Activated CD4-positive, alpha-beta T cell treated with anti-CD3 and anti-CD28 coated beads for 36 hours (primary cell): ENCODE measurements around the gene PLP2. TPM values are rescaled to one million over a fixed set of nuclear protein-coding genes. Genes with fewer than 3 reads are reported as not detected.
"Not testable (repeated sequence)": the region's sequence is repeated elsewhere in the genome, so short reads cannot be mapped to it uniquely, and the experiment has no call there.

Experiments
- ATAC-seq: fragments of 200-7000 bp; cut with Tn5 transposase; one replicate; pipeline ENCODE4 v1.10.0; 2021; ENCODE audit warnings: mild to moderate bottlenecking, moderate library complexity
- CTCF ChIA-PET: fragments of 350-600 bp; sonication (Branson Sonifier 250); formaldehyde crosslinking; loops from one replicate; lab custom pipeline; 2021; ENCODE audit warnings: antibody characterized with exemption; lab: Charles Lee
- POLR2A ChIA-PET: fragments of 350-600 bp; sonication (Branson Sonifier 250); formaldehyde crosslinking; loops from one replicate; lab custom pipeline; 2021; ENCODE audit warnings: antibody characterized with exemption, inconsistent platforms; lab: Charles Lee
- DNase-seq: peaks from one replicate; pipeline ENCODE4 v3.0.0-alpha.2; 2020
- H3K27ac Mint-ChIP-seq: one replicate; pipeline ENCODE4 v1.8.0; 2021; ENCODE audit warnings: mixed read lengths
- H3K27me3 Mint-ChIP-seq: one replicate; pipeline ENCODE4 v1.8.0; 2021; ENCODE audit warnings: mixed read lengths
- H3K36me3 Mint-ChIP-seq: one replicate; pipeline ENCODE4 v1.8.0; 2021; ENCODE audit warnings: low read depth, mixed read lengths
- H3K4me1 Mint-ChIP-seq: one replicate; pipeline ENCODE4 v1.8.0; 2021; ENCODE audit warnings: mixed read lengths
- H3K4me3 Mint-ChIP-seq: one replicate; pipeline ENCODE4 v1.8.0; 2021; ENCODE audit warnings: mild to moderate bottlenecking, moderate library complexity, mixed read lengths
- H3K9me3 Mint-ChIP-seq: one replicate; pipeline ENCODE4 v1.8.0; 2021; ENCODE audit warnings: low read depth, mixed read lengths
- intact Hi-C, 2 experiments: fragments of 100-400 bp; cut with DNase I in 1 of 2; cut with micrococcal nuclease in 1 of 2; formaldehyde crosslinking; loops; one replicate each; pipeline versions ENCODE4 v1.14.2 to v1.15.1; 2022 to 2024; cut with DNase I, micrococcal nuclease
- total RNA-seq, 2 experiments: library from RNA; stranded (reverse); gene quantifications; one replicate each; pipeline ENCODE4 v1.2.3, GENCODE V29; 2021

PLP2 gene
- total RNA-seq, 2 experiments from 2014 or later: 174 to 202 TPM

GRCh38 chrX:49148390-49149100, 23.2 kb upstream of the PLP2 start:
- CTCF ChIA-PET: interaction anchor here (0.7 kb wide), 1 partner anchor 418 kb away, joined by 3 read pairs; no protein-coding TSS in a partner anchor
- intact Hi-C loops, ATAC-seq: not testable (repeated sequence)

GRCh38 chrX:49149291-49149690, 22.4 kb upstream of the PLP2 start:
- H3K4me1 Mint-ChIP-seq, intact Hi-C loops, H3K4me3 Mint-ChIP-seq, H3K9me3 Mint-ChIP-seq, H3K27ac Mint-ChIP-seq, ATAC-seq, POLR2A ChIA-PET, H3K27me3 Mint-ChIP-seq, DNase-seq, H3K36me3 Mint-ChIP-seq: not testable (repeated sequence)
- CTCF ChIA-PET: interaction anchor here (0.7 kb wide), 2 partner anchors 419 to 430 kb away, joined by 3 read pairs; no protein-coding TSS in a partner anchor

More at GRCh38 chrX:49148390-49149100, 23.2 kb upstream of the PLP2 start:
- H3K4me3 Mint-ChIP-seq, POLR2A ChIA-PET, H3K36me3 Mint-ChIP-seq, H3K9me3 Mint-ChIP-seq, H3K27me3 Mint-ChIP-seq, H3K27ac Mint-ChIP-seq, DNase-seq, H3K4me1 Mint-ChIP-seq: not testable (repeated sequence)

- Mint-ChIP-seq H3K4me3 (no peak overlapping the region), H3K4me1 (peaks cover 11% of the 10 kb centered on the region), H3K27me3 (no peaks in the 10 kb centered on the region), H3K9me3 (no peaks in the 10 kb centered on the region), H3K27ac (no peak overlapping the region), H3K36me3 (peaks cover 2% of the 10 kb centered on the region)
- ChIA-PET POLR2A (no interaction called here), CTCF (interaction anchor here (1.1 kb wide), 1 partner anchor 161 kb away, joined by 3 read pairs; no protein-coding TSS in a partner anchor)
- DNase-seq (no peak), ATAC-seq (no peak)
- intact Hi-C loops: no loop called here
Observed at GRCh38 chrX:49153467-49153866, 18.2 kb upstream of the PLP2 start.

- Mint-ChIP-seq H3K27ac (peak overlapping the region; percentile 96), H3K4me3 (peak overlapping the region; percentile 87), H3K4me1 (peaks cover 11% of the 10 kb centered on the region), H3K9me3 (no peaks in the 10 kb centered on the region), H3K36me3 (peaks cover 2% of the 10 kb centered on the region), H3K27me3 (no peaks in the 10 kb centered on the region)
- ChIA-PET POLR2A (interaction anchor here (0.6 to 1.2 kb wide), 2 partner anchors 36 to 257 kb away, joined by 3 read pairs; partner anchors contain the start of gene PQBP1), CTCF (interaction anchor here (0.5 to 1.5 kb wide), 9 partner anchors 11 to 219 kb away, joined by 3 to 4 read pairs (median 3); no protein-coding TSS in a partner anchor)
- ATAC-seq (peak; percentile 58), DNase-seq (peak; percentile 63)
- intact Hi-C loops: no loop called here
Observed at GRCh38 chrX:49155243-49155899, 16.3 kb upstream of the PLP2 start.

- Mint-ChIP-seq H3K27ac (peak overlapping the region; percentile 96), H3K27me3 (no peaks in the 10 kb centered on the region), H3K9me3 (no peaks in the 10 kb centered on the region), H3K36me3 (peaks cover 2% of the 10 kb centered on the region), H3K4me1 (peaks cover 11% of the 10 kb centered on the region), H3K4me3 (peak overlapping the region; percentile 87)
- peak; percentile 90 for DNase-seq
- POLR2A ChIA-PET: interaction anchor here (0.6 kb wide), 1 partner anchor 258 kb away, joined by 3 read pairs; the partner anchor contains the start of gene PQBP1
- CTCF ChIA-PET: interaction anchor here (0.5 to 1.1 kb wide), 5 partner anchors 10 to 219 kb away, joined by 3 to 4 read pairs (median 3); no protein-coding TSS in a partner anchor
- ATAC-seq: peak; percentile 88
- intact Hi-C loops: loop anchor here in 1 of 2 experiments (1.0 to 2.0 kb wide), 5 partner anchors 8 to 154 kb away; partner anchors contain the start of genes GPKOW, GRIPAP1 and PLP2
Observed at GRCh38 chrX:49155900-49156837, 15.5 kb upstream of the PLP2 start.

GRCh38 chrX:49157194-49157593, 14.5 kb upstream of the PLP2 start:
- DNase-seq (no peak), ATAC-seq (no peak)
- ChIA-PET CTCF (no interaction called here), POLR2A (no interaction called here)
- Mint-ChIP-seq H3K27me3 (no peaks in the 10 kb centered on the region), H3K9me3 (no peaks in the 10 kb centered on the region), H3K27ac (no peak overlapping the region), H3K36me3 (peaks cover 2% of the 10 kb centered on the region), H3K4me3 (no peak overlapping the region), H3K4me1 (peaks cover 11% of the 10 kb centered on the region)
- intact Hi-C loops: loop anchor here in 1 of 2 experiments (2.0 kb wide), 1 partner anchor 34 kb away; no protein-coding TSS in a partner anchor

- ATAC-seq (no peak), DNase-seq (no peak)
- no peaks in the 10 kb centered on the region for H3K36me3 Mint-ChIP-seq
- CTCF ChIA-PET: no interaction called here
- POLR2A ChIA-PET: no interaction called here
- no peak overlapping the region for H3K27ac Mint-ChIP-seq
- no peaks in the 10 kb centered on the region for H3K9me3 Mint-ChIP-seq
- no peaks in the 10 kb centered on the region for H3K27me3 Mint-ChIP-seq
- H3K4me3 Mint-ChIP-seq: no peak overlapping the region
- H3K4me1 Mint-ChIP-seq: peaks cover 17% of the 10 kb centered on the region
- intact Hi-C loops: loop anchor here in 1 of 2 experiments (10.0 kb wide), 1 partner anchor 56 kb away; no protein-coding TSS in a partner anchor
Observed at GRCh38 chrX:49160908-49161307, 10.8 kb upstream of the PLP2 start.

- Mint-ChIP-seq H3K4me1 (peaks cover 17% of the 10 kb centered on the region), H3K36me3 (no peaks in the 10 kb centered on the region), H3K4me3 (no peak overlapping the region), H3K27ac (no peak overlapping the region), H3K9me3 (no peaks in the 10 kb centered on the region), H3K27me3 (no peaks in the 10 kb centered on the region)
- no peak for ATAC-seq
- no peak for DNase-seq
- POLR2A ChIA-PET: no interaction called here
- CTCF ChIA-PET: no interaction called here
- intact Hi-C loops: loop anchor here in 1 of 2 experiments (10.0 kb wide), 1 partner anchor 57 kb away; no protein-coding TSS in a partner anchor
Observed at GRCh38 chrX:49161632-49162031, 10.1 kb upstream of the PLP2 start.

- no peak for ATAC-seq
- CTCF ChIA-PET: interaction anchor here (0.6 kb wide), 1 partner anchor 24 kb away, joined by 3 read pairs; no protein-coding TSS in a partner anchor
- H3K27ac Mint-ChIP-seq: peak within 1 kb of the TSS; percentile 55
Observed at GRCh38 chrX:49162620-49163019, 9.1 kb upstream of the PLP2 start, which contains the start of gene MAGIX. Gene MAGIX (plus strand): TSS chrX:49162758. CDS start chrX:49162890, 132 bp downstream.

More at GRCh38 chrX:49162620-49163019, 9.1 kb upstream of the PLP2 start, which contains the start of gene MAGIX:
- POLR2A ChIA-PET: no interaction called here
- H3K9me3 Mint-ChIP-seq: no peaks in the 10 kb centered on the region
- H3K4me3 Mint-ChIP-seq: peak within 1 kb of the TSS; percentile 77
- H3K27me3 Mint-ChIP-seq: no peaks in the 10 kb centered on the region
- no peaks in the 10 kb centered on the region for H3K36me3 Mint-ChIP-seq
- intact Hi-C loops: loop anchor here (1.0 to 10.0 kb wide), 3 partner anchors 39 to 61 kb away; partner anchors contain the start of gene GPKOW (in 1 of the 2)
- DNase-seq: no peak
- H3K4me1 Mint-ChIP-seq: peaks cover 21% of the 10 kb centered on the region
